ENCODE data around the gene ETDA.
"Not testable (repeated sequence)": the region's sequence is repeated elsewhere in the genome, so short reads cannot be mapped to it uniquely, and the experiment has no call there.

- TF ChIP-seq CTCF (IDR thresholded peaks at IDR 0.05; ENCODE audit: poor library complexity); EZH2 (IDR thresholded peaks at IDR 0.05; ENCODE audit: borderline replicate concordance): not testable (repeated sequence)
Observed at GRCh38 chrX:135256087-135256684, 4.3 kb downstream of the ETDA start.

All from hepatocyte (in vitro differentiated cells).